ENCODE results near the gene GALNT10. TPM values are rescaled to one million over a fixed set of nuclear protein-coding genes. Genes with fewer than 3 reads are reported as not detected.

GALNT10 gene
- total and polyA plus RNA-seq, 10 donors, result 7.6 to 50.2 (median 43.5) TPM

- H3K9me3 ChIP-seq, result no peaks in the 10 kb centered on the region
- no peak overlapping the region for H3K27ac ChIP-seq
- intact Hi-C loops (cut with DNase I; ENCODE audit: low total_unique reads), result no loop called here
- no peak overlapping the region for H3K4me3 ChIP-seq
- no peaks in the 10 kb centered on the region for H3K27me3 ChIP-seq (replicated peaks in 1 of 7)
- peaks cover 0 to 37% (median 10%) of the 10 kb centered on the region in 6 donors for H3K4me1 ChIP-seq
- no peak for TF ChIP-seq POLR2AphosphoS5 (IDR thresholded peaks at IDR 0.05)
- TF ChIP-seq CTCF (IDR thresholded peaks at IDR 0.05 in 8 of 11, conservative IDR thresholded peaks at IDR 0.05 in 3 of 11), result no peak
- TF ChIP-seq POLR2A (IDR thresholded peaks at IDR 0.05), result no peak
- peaks cover 0 to 64% (median 2%) of the 10 kb centered on the region in 6 donors for H3K36me3 ChIP-seq
- DNase-seq, result no peak
- 76 to 93% (median 77%) methylated on average over 3 of the region's 3 CpGs for WGBS, 5 donors
Measured at GRCh38 chr5:154396128-154396527, 205.6 kb downstream of the GALNT10 start.

GRCh38 chr5:154397652-154398406 lies 207.3 kb downstream of the GALNT10 start:
- intact Hi-C loops (cut with DNase I; ENCODE audit: low total_unique reads), result no loop called here
- TF ChIP-seq POLR2AphosphoS5 (IDR thresholded peaks at IDR 0.05) (peak in 1 of 3 donors; percentile 29), CTCF (IDR thresholded peaks at IDR 0.05 in 8 of 11, conservative IDR thresholded peaks at IDR 0.05 in 3 of 11) (no peak)

GRCh38 chr5:154400678-154401077 lies 210.1 kb downstream of the GALNT10 start:
- 82 to 90% (median 89%) methylated on average over 3 of the region's 3 CpGs for WGBS, 5 donors
- no peaks in the 10 kb centered on the region for H3K27me3 ChIP-seq (replicated peaks in 1 of 7)
- H3K9me3 ChIP-seq, result no peaks in the 10 kb centered on the region
- DNase-seq, result no peak
- H3K4me3 ChIP-seq, result no peak overlapping the region
- intact Hi-C loops (cut with DNase I; ENCODE audit: low total_unique reads), result loop anchor here (5.0 to 10.0 kb wide), 2 partner anchors 328 to 426 kb away; no protein-coding TSS in a partner anchor
- no peak overlapping the region for H3K27ac ChIP-seq
- TF ChIP-seq POLR2AphosphoS5 (IDR thresholded peaks at IDR 0.05) (no peak), POLR2A (IDR thresholded peaks at IDR 0.05) (no peak), CTCF (IDR thresholded peaks at IDR 0.05 in 8 of 11, conservative IDR thresholded peaks at IDR 0.05 in 3 of 11) (no peak)
- peaks cover 3 to 31% (median 16%) of the 10 kb centered on the region in 6 donors for H3K4me1 ChIP-seq
- peaks cover 0 to 26% (median 0%) of the 10 kb centered on the region in 6 donors for H3K36me3 ChIP-seq

More at GRCh38 chr5:154397652-154398406, 207.3 kb downstream of the GALNT10 start:
- H3K4me3 ChIP-seq, result no peak overlapping the region
- no peaks in the 10 kb centered on the region for H3K27me3 ChIP-seq (replicated peaks in 1 of 7)
- H3K4me1 ChIP-seq, result peaks cover 0 to 37% (median 10%) of the 10 kb centered on the region in 6 donors
- H3K27ac ChIP-seq, result no peak overlapping the region
- H3K36me3 ChIP-seq, result peaks cover 0 to 51% (median 0%) of the 10 kb centered on the region in 6 donors
- no peak for DNase-seq
- 50 to 70% (median 57%) methylated on average over 9 to 10 of the region's 10 CpGs for WGBS, 5 donors
- no peaks in the 10 kb centered on the region for H3K9me3 ChIP-seq

GRCh38 chr5:154401355-154401754 lies 210.8 kb downstream of the GALNT10 start:
- peak; percentile 55 for DNase-seq
- H3K4me1 ChIP-seq, result peaks cover 3 to 24% (median 17%) of the 10 kb centered on the region in 6 donors
- no peaks in the 10 kb centered on the region for H3K27me3 ChIP-seq (replicated peaks in 1 of 7)
- intact Hi-C loops (cut with DNase I; ENCODE audit: low total_unique reads), result loop anchor here (5.0 to 10.0 kb wide), 2 partner anchors 329 to 427 kb away; no protein-coding TSS in a partner anchor
- H3K36me3 ChIP-seq, result peaks cover 0 to 26% (median 0%) of the 10 kb centered on the region in 6 donors
- no peak overlapping the region for H3K27ac ChIP-seq
- no peak for TF ChIP-seq POLR2A (IDR thresholded peaks at IDR 0.05)
- TF ChIP-seq POLR2AphosphoS5 (IDR thresholded peaks at IDR 0.05), result no peak
- TF ChIP-seq CTCF (IDR thresholded peaks at IDR 0.05 in 8 of 11, conservative IDR thresholded peaks at IDR 0.05 in 3 of 11), result no peak
- H3K9me3 ChIP-seq, result no peaks in the 10 kb centered on the region
- H3K4me3 ChIP-seq, result no peak overlapping the region
- WGBS, 5 donors, result 88 to 92% (median 91%) methylated on average over 5 of the region's 5 CpGs

Measured in spleen (tissue), 11 donors.